Activated CD4-positive, alpha-beta T cell treated with anti-CD3 and anti-CD28 coated beads, Interleukin-2, amount 10 ng/mL, durations not matched to agents 24 days and 14 days (primary cell): ENCODE measurements around the gene TMEM270. TPM values are rescaled to one million over a fixed set of nuclear protein-coding genes. Genes with fewer than 3 reads are reported as not detected.
"Not testable (repeated sequence)": the region's sequence is repeated elsewhere in the genome, so short reads cannot be mapped to it uniquely, and the experiment has no call there.

Experiments used
- DNase-seq: peaks from one replicate; pipeline ENCODE4 v3.0.0; 2022
- H3K27ac Mint-ChIP-seq: one replicate; pipeline ENCODE4 v1.8.0; 2022; ENCODE audit warnings: mild to moderate bottlenecking, mixed read lengths
- H3K27me3 Mint-ChIP-seq: one replicate; pipeline ENCODE4 v1.8.0; 2022; ENCODE audit warnings: mixed read lengths
- H3K36me3 Mint-ChIP-seq: one replicate; pipeline ENCODE4 v1.8.0; 2022; ENCODE audit warnings: low read depth, mild to moderate bottlenecking, mixed read lengths
- H3K4me1 Mint-ChIP-seq: one replicate; pipeline ENCODE4 v1.8.0; 2021; ENCODE audit warnings: mixed read lengths
- H3K4me3 Mint-ChIP-seq: one replicate; pipeline ENCODE4 v1.8.0; 2022; ENCODE audit warnings: mild to moderate bottlenecking, moderate library complexity, mixed read lengths
- H3K9me3 Mint-ChIP-seq: one replicate; pipeline ENCODE4 v1.8.0; 2021; ENCODE audit warnings: mixed read lengths
- intact Hi-C: fragments of 100-400 bp; cut with micrococcal nuclease; formaldehyde crosslinking; loops from one replicate; pipeline ENCODE4 v1.15.1; 2023
- total RNA-seq: library from RNA; stranded (reverse); gene quantifications from 2 replicates; pipeline ENCODE4 v1.2.3, GENCODE V29; 2022

The TMEM270 gene, protein sequence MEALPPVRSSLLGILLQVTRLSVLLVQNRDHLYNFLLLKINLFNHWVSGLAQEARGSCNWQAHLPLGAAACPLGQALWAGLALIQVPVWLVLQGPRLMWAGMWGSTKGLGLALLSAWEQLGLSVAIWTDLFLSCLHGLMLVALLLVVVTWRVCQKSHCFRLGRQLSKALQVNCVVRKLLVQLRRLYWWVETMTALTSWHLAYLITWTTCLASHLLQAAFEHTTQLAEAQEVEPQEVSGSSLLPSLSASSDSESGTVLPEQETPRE
- total RNA-seq = not detected in 2 replicates

DNA sequence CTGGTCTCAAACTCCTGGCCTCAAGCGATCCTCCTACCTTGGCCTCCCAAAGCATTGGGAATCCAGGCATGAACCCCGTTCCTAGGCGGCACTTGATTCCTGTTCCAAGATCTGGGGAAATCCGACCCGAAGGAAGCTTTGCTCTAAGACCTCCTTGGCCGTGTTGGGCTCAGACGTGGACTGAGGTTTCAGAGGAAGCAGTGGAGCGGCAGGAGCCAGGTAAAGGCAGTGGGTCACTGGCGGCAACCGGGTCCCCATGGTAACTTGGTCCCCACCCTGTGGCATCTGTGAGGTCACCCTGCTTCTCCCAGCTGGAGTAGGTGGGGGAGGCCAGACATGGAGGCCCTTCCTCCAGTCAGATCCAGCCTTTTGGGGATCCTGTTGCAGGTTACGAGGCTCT lies at the start of gene TMEM270:
TMEM270 (plus strand) TSS at position 301 of the 400 bp plus-strand sequence; CDS start at position 337, 36 bp downstream.
- Mint-ChIP-seq H3K9me3 (no peaks in the 10 kb centered on the region), H3K4me3 (no peak within 1 kb of the TSS), H3K4me1 (no peaks in the 10 kb centered on the region), H3K36me3 (no peaks in the 10 kb centered on the region), H3K27ac (no peak within 1 kb of the TSS), H3K27me3 (peaks cover 10% of the 10 kb centered on the region)
- DNase-seq = no peak
- intact Hi-C loops = no loop called here

DNA sequence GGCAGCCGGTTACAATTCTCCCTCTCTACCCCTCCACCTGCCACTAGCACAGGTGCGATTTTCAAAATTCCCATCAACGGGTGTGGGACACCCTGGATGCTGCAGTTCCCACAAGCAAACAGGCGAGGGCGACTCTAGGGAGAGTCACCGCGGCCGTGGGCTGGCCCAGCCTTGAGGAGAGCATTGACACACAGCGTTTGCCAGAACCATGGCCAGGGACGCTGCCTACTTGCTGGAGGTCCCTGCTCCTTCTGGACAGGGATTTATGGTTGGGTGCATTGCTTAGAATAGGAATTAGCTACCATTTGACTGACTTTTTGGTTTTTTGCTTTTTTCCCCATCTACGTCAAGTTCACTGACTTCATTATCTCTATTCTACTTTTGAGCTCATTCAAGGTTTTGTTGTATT lies 49.2 kb upstream of the TMEM270 start:
- DNase-seq = peak; percentile 86
- Mint-ChIP-seq H3K27ac (no peak overlapping the region), H3K9me3 (no peaks in the 10 kb centered on the region), H3K27me3 (peaks cover 5% of the 10 kb centered on the region), H3K4me1 (peaks cover 1% of the 10 kb centered on the region), H3K36me3 (no peaks in the 10 kb centered on the region), H3K4me3 (no peak overlapping the region)
- intact Hi-C loops = loop anchor here (1.0 to 2.0 kb wide), 3 partner anchors 37 to 44 kb away; no protein-coding TSS in a partner anchor

DNA sequence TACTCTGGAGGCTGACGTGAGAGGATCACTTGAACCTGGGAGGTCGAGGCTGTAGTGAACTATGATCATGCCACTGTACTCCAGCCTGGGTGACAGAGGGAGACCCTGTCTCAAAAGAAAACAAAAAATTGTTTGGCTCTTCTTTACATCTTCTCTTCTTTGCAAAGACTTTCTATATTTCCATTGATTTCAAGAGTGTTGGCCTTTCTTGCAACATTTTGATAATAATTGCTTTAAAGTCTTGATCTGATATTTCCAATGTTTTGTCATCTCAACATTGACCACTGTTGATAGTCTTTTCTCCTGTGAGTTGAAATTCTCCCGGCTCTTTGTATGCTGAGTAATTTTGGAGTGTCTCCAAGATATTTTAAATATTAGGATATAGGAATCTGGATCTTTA lies 48.0 kb upstream of the TMEM270 start:
- no peak overlapping the region for H3K4me3 Mint-ChIP-seq
- H3K27ac Mint-ChIP-seq = no peak overlapping the region
- DNase-seq = no peak
- H3K9me3 Mint-ChIP-seq = no peaks in the 10 kb centered on the region
- H3K4me1 Mint-ChIP-seq = peaks cover 1% of the 10 kb centered on the region
- intact Hi-C loops = no loop called here
- H3K36me3 Mint-ChIP-seq = no peaks in the 10 kb centered on the region
- peaks cover 5% of the 10 kb centered on the region for H3K27me3 Mint-ChIP-seq

DNA sequence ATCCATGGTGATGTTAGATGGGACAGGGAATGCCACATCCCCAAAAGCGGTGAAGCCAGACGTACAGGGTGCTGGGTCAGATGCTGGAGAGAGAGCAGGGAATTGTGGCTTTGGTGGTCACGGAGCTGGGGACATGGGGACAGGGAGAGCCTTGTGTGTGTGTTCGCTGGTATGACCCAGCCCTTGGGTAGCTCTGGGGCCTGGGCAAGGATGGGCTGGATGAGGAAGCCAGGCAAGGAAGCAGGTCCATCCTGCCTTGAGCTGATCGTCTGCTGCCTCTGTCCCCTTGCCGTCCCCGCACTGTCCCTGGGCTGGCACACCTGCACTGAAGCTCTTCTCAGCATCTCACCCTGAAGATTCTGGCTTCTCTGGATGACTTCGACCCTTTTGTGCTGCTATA lies 45.5 kb upstream of the TMEM270 start:
- Mint-ChIP-seq H3K36me3 (no peaks in the 10 kb centered on the region), H3K4me1 (peaks cover 1% of the 10 kb centered on the region), H3K4me3 (no peak overlapping the region), H3K9me3 (no peaks in the 10 kb centered on the region), H3K27me3 (peaks cover 5% of the 10 kb centered on the region), H3K27ac (no peak overlapping the region)
- intact Hi-C loops = no loop called here
- DNase-seq = no peak

DNA sequence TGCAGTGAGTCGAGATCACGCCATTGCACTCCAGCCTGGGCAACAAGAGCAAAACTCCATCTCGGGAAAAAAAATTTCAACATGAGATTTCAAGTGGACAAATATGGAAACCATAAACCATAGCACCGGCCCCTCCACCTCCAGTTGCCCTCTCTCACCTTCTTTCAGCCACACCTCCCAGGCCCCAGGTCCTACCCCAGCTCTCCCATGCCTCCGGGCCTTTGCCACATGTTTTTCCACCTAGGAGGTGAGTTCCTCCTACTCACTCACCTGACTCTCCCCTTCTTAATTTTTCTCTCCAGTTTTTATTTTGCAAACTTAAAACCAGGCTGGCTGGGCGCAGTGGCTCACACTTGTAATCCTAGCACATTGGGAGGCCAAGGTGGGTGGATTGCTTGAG lies 43.8 kb upstream of the TMEM270 start:
- Mint-ChIP-seq H3K4me3 (no peak overlapping the region), H3K9me3 (no peaks in the 10 kb centered on the region), H3K27me3 (peaks cover 2% of the 10 kb centered on the region), H3K36me3 (no peaks in the 10 kb centered on the region), H3K4me1 (no peaks in the 10 kb centered on the region), H3K27ac (no peak overlapping the region)
- DNase-seq = no peak
- intact Hi-C loops = no loop called here

DNA sequence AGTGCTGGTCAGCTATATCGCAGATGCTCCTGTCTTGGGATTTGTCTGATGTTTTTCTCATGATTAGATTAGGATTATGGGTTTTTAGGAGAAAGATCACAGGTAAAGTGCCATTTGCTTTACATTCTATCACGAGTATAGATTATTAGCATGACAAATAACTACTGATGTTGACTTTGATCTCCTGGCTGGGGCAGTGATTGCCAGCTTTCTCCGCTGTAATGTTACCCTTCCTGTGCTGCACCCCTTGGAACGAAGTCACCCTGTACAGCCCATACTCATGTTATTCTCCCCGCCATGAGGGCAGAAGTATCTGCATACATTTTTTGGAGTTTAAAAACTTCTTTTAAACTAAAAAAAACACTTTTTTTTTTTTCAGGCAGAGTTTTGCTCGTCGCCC lies 40.9 kb upstream of the TMEM270 start:
- Mint-ChIP-seq H3K27me3 (peaks cover 1% of the 10 kb centered on the region), H3K9me3 (no peaks in the 10 kb centered on the region), H3K36me3 (no peaks in the 10 kb centered on the region), H3K4me3 (no peak overlapping the region), H3K4me1 (no peaks in the 10 kb centered on the region), H3K27ac (no peak overlapping the region)
- no peak for DNase-seq
- intact Hi-C loops = no loop called here

DNA sequence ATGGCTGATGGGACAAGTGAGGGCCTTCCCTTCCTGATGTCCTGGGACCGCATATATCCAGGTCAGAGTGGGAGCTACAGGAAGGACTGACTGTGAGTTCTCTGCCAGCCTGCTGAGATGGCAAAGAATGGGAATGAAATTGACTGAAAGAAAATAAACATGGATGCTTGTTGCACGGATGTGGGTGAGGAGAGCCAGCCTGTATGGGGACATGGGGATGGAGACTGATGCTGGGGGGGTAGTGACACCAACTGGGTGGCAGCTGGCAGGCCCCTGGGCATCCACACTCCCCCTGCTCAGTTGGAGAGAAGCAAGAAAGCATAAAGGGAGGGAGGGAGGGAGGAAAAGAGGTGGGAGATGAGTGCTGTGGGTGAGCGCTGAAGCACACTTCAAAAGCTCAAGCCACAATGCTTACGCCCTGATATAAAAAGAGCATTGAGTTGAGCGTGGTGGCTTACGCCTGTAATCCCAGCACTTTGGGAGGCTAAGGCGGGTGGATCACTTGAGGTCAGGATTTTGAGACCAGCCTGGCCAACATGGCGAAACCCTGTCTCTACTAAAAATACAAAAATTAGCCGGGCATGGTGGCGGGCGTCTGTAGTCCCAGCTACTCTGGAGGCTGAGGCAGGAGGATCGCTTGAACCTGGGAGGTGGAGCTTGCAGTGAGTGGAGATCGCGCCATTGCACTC lies 39.2 kb upstream of the TMEM270 start:
- DNase-seq, H3K27ac Mint-ChIP-seq, H3K4me1 Mint-ChIP-seq, H3K9me3 Mint-ChIP-seq, H3K27me3 Mint-ChIP-seq, intact Hi-C loops, H3K4me3 Mint-ChIP-seq, H3K36me3 Mint-ChIP-seq: not testable (repeated sequence)

DNA sequence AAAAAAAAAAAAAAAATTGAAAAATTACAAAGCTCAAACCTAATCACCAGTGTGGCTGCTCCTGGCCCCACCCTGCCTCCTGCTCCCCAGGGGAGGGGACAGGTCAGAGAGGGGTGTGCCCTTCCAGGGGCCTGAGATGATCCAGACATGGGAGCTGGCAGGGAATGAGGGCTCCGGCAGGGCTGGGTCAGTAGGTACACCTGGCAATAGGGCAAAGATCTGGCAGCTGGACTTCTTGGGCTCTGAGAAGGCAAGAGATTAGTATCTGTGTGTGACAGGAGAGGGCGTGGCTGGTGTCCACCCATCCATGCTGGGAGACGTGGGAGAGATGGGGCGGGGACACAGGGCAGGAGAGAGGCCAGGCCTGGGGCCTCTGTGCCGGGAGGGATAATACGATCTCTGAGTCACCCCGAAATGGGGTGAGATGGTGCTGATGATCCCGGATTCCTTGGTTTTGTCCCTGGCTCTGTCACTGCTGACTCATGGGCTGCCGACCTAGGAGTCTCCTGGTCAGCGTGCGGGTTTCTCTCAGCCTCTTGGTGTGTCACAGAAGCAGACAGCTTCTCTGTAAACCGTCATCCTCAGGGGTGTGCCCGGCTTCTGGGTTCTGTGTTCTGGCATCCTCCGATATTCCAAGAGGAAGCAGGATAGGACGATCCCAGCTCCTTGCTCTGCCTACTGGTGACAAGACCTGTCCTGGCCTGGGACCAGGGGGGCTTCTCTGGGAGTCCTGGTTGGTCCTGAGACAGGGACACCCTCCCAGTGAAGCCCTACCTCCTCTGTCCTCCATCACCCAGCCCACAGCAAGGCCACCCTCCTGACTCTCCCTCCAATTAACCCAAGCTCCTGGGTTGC lies 38.4 kb upstream of the TMEM270 start:
- no peaks in the 10 kb centered on the region for H3K36me3 Mint-ChIP-seq
- H3K4me1 Mint-ChIP-seq = peaks cover 7% of the 10 kb centered on the region
- H3K9me3 Mint-ChIP-seq = no peaks in the 10 kb centered on the region
- H3K27me3 Mint-ChIP-seq = peaks cover 14% of the 10 kb centered on the region
- DNase-seq = no peak
- intact Hi-C loops = no loop called here
- H3K4me3 Mint-ChIP-seq = no peak overlapping the region
- no peak overlapping the region for H3K27ac Mint-ChIP-seq

DNA sequence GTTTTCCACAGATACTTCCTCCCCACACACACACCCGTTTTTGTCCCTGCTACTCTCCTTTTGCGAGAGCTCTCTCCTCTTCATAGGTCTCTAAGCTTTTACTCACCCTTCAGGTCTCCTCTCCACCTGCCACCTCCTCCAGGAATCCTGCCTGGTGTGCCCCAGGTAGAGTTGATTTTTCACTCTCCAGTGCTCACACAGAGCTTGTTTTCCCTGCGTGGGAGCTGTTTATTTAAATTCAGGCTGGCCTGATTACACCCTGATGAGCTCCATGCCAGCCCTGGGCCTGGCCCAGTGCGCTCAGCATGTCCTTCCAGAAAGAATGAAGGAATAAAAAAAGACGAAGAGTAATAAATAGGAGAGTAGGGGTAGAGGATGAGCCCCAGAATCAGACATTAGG lies 37.7 kb upstream of the TMEM270 start:
- intact Hi-C loops = no loop called here
- peaks cover 9% of the 10 kb centered on the region for H3K4me1 Mint-ChIP-seq
- no peaks in the 10 kb centered on the region for H3K36me3 Mint-ChIP-seq
- H3K4me3 Mint-ChIP-seq = no peak overlapping the region
- H3K9me3 Mint-ChIP-seq = no peaks in the 10 kb centered on the region
- no peak for DNase-seq
- H3K27me3 Mint-ChIP-seq = peaks cover 16% of the 10 kb centered on the region
- no peak overlapping the region for H3K27ac Mint-ChIP-seq

DNA sequence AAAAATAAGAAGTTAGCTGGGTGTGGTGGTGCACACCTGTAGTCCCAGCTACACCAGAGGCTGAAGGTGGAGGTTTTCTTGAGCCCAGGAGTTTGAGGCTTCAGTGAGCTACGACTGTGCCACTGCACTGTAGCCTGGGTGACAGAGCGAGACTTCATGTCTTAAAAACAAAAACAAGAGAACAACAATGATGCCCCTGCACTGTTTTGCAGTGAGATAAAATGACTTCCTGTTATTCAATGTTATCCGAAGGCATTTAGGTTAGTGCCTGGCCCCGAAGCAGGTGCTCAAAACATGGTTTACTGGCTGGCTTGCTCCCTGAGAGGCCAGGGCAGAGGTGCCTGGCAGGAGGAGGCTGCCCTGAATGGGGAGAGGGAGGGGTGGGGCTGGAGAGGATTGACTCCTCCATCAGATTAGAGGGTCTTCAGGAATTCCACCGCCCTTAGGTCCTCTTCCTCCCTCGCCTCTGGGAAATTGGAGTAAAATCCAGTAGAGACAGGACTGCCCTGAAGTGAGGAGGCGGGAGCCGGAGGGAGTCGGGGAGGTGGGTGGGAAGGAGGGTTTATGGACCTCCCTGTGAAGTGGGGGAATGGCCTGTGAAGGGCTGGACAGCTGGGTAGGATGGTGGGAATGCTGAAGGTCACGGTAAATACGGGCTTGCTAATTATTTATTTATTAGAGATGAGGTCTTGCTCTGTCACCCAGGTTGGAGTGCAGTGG lies 36.9 kb upstream of the TMEM270 start:
- Mint-ChIP-seq H3K36me3 (no peaks in the 10 kb centered on the region), H3K4me1 (peaks cover 13% of the 10 kb centered on the region), H3K9me3 (no peaks in the 10 kb centered on the region), H3K4me3 (no peak overlapping the region), H3K27me3 (peaks cover 16% of the 10 kb centered on the region), H3K27ac (no peak overlapping the region)
- DNase-seq = no peak
- intact Hi-C loops = no loop called here

DNA sequence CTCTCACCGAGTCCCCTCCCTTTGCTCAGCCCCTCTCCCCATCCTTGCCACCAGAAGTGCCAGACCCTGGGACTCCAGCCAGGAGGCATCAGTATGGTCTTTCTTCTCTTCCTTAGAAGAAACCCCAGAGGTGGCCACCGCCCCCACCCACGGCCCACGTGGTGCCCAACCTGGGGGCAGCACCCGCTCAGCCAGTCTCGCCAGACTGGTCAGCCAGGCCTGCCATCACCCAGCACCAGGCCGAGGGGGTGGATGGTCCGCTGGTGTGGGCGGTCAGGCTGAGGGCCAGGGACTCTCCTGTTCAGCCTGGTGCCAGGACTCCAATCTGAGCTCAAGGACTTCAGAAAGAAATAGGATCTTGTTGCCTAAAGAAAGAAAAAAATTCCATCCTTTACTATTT lies 36.0 kb upstream of the TMEM270 start:
- intact Hi-C loops = no loop called here
- no peak overlapping the region for H3K4me3 Mint-ChIP-seq
- H3K27ac Mint-ChIP-seq = no peak overlapping the region
- H3K27me3 Mint-ChIP-seq = peaks cover 16% of the 10 kb centered on the region
- no peak for DNase-seq
- no peaks in the 10 kb centered on the region for H3K9me3 Mint-ChIP-seq
- peaks cover 13% of the 10 kb centered on the region for H3K4me1 Mint-ChIP-seq
- H3K36me3 Mint-ChIP-seq = no peaks in the 10 kb centered on the region

DNA sequence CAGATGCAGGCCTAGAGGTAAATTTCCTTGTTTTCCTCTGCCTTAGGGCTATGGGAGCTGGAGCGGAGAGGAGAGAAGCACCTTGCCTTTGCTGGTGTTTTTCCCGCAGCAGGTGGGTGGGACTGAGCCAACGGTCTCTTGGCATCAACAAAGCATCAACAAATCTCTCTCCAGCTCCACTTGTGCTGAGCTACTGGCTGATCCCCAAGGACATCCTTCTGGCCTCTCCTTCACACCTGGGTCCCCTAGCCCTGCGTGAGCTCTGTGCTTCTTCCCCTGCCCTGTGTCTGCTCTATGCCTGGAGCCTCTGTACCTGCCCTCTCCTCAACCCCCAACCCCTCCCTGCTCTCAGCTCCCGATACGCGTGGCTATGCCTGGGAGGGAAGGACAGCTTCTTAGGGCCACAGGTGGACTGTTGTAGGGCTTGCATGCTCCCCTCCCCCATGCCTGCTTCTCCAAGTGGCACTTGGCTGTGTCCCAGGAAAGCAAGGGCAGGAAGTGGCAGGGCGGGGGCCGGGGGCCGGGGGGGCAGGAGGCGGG lies 33.3 kb upstream of the TMEM270 start:
- H3K4me3 Mint-ChIP-seq = no peak overlapping the region
- H3K9me3 Mint-ChIP-seq = no peaks in the 10 kb centered on the region
- no peak for DNase-seq
- H3K36me3 Mint-ChIP-seq = no peaks in the 10 kb centered on the region
- intact Hi-C loops = loop anchor here (1.0 kb wide), 1 partner anchor 24 kb away; no protein-coding TSS in a partner anchor
- peaks cover 13% of the 10 kb centered on the region for H3K4me1 Mint-ChIP-seq
- no peak overlapping the region for H3K27ac Mint-ChIP-seq
- H3K27me3 Mint-ChIP-seq = peaks cover 16% of the 10 kb centered on the region

DNA sequence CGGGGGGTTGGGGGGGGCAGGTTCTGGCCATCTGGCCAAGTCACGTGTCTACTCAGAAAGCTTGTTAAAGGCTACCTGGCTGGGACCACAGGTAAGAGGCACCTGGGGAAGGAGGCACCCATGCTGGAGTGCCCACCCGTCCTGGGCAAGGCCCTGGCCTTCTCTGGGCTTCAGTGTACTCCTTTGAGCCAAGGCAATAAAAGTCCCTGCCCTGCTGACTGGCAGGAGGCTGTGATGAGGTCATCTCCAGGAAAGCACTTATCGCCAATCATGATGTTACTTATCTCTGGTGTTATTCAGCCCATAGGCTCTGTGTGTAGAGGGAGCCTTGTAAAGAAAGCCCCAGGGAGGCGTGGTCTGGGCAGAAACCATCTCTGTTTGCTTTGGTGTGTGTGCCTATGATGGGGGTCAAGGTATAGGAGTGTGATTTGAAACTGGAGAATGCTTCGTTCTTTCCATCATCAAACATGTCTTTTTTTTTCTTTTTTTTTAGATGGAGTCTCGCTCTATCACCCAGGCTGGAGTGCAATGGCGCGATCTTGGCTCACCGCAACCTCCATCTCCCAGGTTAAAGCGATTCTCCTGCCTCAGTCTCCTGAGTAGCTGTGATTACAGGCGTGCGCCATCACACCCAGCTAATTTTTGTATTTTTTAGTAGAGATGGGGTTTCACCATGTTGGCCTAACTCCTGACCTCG lies 32.7 kb upstream of the TMEM270 start:
- H3K4me3 Mint-ChIP-seq = no peak overlapping the region
- no peak for DNase-seq

More for the DNA sequence above, 32.7 kb upstream of the TMEM270 start:
- Mint-ChIP-seq H3K9me3 (no peaks in the 10 kb centered on the region), H3K36me3 (no peaks in the 10 kb centered on the region), H3K27me3 (peaks cover 15% of the 10 kb centered on the region), H3K27ac (no peak overlapping the region), H3K4me1 (peaks cover 13% of the 10 kb centered on the region)
- intact Hi-C loops = loop anchor here (1.0 kb wide), 1 partner anchor 23 kb away; no protein-coding TSS in a partner anchor
